NAMALWA (cell line): ENCODE data around the gene PARK7.
"Not testable (repeated sequence)": the region's sequence is repeated elsewhere in the genome, so short reads cannot be mapped to it uniquely, and the experiment has no call there.

Experiments
- DNase-seq: peaks from one replicate; pipeline ENCODE4 v3.0.0-alpha.2; 2015; ENCODE audit warnings: low spot score

PARK7 gene

DNA sequence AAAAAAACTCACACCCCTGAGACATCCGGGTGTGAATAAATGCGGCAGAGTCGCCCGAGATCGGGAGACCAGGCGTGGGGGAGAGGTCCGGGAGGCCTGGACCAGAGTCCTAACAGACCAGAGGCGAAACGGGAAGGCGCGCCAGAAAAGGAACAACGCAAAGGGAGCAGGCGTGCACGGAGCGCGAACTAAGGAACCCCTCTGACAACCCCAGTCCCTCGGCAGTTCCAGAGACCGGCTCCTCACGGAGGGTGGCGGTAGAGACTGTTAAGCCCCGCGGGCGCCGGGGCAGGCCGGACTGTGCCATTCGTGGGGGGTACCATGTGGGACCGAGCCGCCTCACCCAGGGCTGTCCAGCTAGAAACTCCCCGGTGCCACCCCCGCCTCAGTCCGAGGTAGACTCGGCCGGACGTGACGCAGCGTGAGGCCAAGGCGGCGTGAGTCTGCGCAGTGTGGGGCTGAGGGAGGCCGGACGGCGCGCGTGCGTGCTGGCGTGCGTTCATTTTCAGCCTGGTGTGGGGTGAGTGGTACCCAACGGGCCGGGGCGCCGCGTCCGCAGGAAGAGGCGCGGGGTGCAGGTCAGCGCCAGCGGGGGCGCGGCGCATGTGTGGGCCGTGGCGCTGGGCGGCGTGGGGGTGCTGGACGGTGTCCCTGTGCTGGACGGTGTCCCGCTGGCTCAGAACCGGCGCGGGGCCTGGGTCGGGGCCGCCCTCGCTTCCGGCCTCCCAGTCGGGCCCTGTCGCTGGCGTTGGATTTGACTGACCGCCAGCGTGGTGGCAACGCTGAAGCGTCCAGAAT, at the start of gene PARK7:
Gene PARK7 (plus strand): TSS at position 496 of the 798 bp plus-strand sequence. CDS start 1,075 bp downstream, outside the sequence.
- peak; percentile 100 for DNase-seq

DNA sequence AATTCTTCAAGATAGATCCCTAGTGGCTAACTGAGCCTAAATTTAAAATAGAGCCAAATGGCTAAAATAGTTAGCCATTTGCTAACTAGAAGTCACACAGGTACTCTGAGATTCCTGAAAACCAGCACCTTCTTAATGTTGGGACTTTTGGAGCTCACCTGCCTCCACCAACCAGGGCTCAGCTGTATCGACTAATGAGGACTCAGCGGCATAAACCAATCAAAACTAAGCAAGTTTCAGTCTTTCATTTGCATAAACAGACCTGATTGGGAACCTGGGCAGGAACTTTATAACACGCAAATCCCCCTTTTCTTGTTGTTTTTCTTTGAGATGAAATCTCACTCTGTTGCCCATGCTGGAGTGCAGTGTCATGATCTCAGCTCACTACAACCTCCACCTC, 49.4 kb upstream of the PARK7 start:
- no peak for DNase-seq

DNA sequence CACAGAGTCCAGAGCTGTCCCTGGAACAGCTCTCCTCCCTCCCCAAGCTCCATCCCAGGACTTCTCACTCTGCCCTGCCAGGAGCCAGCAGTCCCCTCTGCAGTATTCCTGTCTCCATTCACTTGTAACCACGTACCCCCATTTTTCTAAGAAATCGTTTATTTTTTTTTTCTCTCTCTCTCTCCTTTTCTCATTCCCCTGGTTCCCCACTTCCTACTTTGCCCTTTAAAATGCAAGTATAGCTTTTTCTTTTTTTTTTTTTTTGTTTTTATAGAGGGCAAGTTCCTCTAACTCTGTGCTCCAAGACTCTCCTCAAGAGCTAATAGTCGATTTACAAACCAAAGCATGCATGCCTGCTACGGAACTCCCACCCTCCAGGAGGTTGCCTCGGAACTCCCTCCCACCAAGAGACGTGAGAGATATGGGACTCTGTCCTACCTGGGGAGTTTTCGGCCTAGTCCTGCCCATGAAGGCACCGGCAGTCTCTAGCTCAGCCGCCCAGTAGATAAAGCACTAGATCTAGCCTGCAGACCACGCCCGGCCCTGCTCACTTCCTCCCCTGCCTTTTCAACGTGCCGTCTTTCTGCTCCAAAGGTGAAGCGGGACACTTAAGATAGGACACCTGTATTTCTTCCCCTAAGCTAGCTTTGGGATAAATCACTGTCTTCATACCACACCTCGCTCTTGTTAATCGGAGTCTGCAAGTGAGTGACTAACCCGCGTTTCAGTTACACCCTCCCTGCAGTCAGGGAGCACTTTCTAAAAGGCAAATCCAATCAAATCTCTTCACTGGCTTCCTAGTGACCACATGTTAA, 48.6 kb upstream of the PARK7 start:
- DNase-seq: no peak

DNA sequence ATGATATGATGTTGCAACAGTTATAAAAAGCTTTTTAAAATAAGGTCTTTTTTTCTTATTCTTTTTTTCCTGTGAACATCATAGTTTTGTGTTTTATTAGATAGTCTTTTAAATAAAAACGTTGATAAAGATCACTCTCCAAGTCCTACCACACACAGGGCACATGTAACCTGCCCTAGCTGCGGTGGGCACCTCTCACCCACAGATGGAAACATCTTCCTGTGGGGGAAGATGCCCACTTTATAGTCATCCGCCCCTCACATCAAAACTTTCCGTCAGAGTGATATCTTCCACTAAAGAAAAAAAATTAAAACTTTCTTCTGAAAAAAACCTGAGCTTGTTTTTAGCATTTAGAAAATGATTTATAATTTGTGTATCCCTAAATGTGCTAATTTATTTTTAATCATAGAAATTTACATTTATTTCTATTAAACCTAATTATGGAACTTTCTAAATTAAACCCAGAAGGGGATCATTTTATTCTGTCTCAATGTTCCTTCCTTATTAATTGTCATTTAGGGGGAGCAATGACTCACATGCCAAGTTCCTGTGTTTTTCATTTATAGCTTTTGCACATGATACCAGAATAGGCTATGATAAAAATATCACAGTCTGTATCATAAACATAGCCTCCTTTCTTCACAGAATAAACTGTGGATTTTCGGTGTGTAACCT, 45.5 kb upstream of the PARK7 start:
- no peak for DNase-seq

DNA sequence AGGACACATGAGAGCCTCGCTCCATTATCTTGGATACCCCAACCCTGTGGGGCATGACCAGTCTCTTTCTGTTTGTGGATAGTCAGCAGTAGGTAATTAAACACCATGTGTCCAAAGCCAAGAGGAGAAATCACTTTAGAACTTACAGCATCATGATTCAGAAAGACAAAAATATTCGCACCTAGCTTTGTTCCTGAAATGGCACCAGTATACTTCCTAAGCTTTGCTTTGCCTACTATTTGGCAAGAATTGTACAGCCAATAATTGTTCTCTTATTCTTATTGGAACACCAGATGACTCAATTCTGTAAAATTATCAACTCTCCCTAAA, 45.0 kb upstream of the PARK7 start:
- no peak for DNase-seq

DNA sequence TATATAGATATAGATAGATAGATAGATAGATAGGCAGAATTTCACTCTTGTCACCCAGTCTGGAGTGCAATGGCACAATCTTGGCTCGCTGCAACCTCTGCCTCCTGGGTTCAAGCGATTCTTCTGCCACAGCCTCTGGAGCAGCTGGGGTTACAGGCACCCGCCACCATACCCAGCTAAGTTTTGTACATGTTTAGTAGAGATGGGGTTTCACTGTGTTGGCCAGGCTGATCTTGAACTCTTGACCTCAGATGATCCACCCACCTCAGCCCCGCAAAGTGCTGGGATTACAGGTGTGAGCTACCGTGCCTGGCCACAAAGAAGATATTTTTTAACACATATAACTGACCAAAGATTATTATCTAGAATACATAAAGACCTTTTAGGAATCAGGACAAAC, 43.5 kb upstream of the PARK7 start:
- DNase-seq: not testable (repeated sequence)

DNA sequence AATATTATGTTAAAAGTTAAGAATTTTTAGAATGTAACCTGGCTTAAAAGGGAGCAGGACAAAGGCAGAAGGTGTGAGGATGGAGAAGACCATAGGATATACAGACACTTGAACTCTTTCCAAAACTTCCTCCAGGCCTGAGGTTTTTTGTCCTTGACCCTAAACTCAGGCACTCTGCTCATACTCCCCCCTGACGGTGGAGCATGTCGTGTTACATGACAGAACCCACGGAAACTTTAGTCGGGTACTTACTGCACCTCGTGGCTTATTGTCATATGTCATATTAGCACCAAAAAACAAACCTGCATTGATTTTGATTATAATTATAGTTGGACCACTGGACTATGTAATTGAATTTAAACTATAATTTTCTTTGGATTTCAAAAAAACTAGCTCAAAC, 41.6 kb upstream of the PARK7 start:
- no peak for DNase-seq

DNA sequence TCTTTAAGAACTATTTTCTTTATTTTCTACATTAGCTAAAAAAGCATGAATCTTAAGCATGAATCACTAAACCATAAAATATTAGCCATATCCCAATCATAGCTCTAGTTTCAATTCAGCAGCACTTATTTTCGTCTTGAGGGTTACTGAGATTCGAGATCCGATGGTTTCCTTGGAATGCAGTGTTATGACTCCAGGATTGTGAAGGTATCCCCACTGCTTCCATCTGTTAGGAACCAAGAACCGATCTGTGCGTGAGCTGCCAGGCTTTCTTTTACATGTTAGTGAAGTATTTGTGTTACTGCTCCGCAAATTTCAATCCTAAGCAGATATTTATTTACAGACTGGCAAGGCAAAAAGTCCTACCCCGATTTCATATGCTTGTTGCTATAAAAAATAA, 39.7 kb upstream of the PARK7 start:
- DNase-seq: no peak

DNA sequence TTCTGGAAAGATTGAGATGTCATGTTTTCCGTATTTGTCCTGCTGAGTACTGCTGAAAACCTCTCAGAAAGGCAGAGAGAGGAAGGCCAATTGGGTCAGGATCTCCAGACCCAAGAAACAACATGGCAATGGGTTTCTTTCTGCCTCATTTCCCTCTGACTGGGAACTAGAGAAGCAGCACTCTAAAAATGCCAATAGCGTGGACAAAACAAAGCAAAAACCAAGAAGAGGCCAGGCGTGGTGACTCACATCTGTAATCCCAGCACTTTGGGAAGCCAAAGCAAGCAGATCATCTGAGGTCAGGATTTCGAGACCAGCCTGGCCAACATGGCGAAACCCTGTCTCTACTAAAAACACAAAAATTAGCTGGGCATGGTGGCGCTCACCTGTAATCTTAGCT, 39.2 kb upstream of the PARK7 start:
- DNase-seq: no peak

DNA sequence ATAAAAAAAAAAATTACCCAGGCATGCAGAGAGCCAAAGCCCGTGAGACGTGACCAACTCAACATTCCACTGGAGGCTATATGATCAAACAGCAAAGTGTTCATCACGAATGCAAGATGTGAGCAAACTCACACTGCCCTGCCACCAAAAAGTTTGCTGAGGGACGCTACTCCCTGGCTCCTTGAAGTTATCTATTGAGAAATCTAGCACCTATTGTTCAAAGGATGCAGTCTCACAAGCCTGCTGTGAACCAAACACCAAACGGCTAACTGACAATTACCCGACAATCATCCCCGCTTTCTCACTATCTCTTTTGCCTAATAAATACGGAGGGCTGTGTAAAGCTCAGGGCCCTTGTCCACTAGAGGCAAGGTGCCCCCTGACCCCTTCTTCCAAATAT, 34.5 kb upstream of the PARK7 start:
- not testable (repeated sequence) for DNase-seq

DNA sequence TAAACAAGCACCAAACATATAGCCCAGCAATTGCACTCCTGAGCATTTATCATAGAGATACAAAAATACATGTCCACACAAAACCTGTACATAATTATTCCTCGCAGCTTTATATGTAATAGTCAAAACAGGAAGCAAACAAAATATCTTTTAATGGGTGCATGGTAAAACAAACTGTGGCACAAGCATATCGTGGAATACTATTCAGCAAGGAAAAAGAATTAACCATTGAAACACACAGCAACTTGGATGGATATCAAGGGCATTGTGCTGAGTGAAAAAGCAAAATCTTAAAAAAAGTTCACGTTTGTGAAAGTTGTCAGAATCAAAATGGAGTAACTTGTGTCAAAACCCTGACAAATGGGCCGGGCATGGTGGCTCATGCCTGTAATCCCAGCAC, 33.3 kb upstream of the PARK7 start:
- DNase-seq: no peak

DNA sequence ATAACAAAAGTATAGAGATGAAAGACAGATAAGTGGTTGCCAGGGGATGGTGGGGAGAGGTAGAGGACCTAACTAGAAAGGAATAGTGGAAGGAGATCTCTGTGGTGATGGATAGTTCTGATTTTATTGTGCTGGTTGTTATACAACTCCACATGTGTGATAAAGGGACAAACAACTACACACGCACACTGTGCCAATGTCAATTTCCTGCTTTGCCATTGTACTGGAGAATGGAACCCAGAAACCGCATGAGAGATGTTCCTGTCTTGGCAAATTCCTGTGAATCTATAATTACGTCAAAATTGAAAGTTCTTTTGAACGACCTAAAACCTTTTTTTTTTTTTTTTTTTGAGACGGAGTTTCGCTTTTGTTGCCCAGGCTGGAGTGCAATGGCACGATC, 31.9 kb upstream of the PARK7 start:
- DNase-seq: no peak

DNA sequence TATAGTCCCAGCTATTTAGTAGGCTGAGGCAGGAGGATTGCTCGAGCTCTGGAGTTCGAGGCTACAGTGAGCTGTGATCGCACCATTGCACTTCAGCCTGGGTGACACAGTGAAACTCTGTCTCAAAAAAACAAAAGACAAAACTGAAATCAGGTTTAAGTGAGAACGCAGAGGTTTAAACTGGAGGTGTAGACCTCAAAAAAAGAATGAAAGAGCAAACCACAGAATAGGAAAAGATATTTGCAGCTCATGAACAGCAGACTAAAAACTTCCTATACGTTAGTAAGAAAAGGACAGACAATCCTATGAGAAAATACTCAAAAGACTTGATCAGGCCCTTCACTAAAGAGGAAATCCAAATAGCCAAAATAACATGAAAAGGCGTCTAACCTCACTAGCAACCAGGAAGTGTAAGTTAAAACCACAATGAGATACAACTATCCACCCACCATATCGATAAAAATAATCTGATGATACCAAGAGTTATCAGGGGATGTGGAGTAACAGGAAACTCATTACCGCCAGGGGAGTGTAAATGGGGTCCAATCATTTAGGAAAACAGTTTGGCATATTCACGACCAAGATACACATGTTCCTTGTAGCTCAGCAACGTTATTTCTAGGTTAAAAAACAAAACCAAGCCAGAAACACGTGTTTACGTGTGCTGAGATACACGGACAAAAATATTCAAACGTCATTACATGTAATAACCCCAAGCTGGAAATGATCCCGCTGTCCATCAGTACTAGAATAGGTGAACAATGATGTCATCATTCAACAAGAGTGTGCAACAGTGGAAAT, 30.7 kb upstream of the PARK7 start:
- DNase-seq: no peak

DNA sequence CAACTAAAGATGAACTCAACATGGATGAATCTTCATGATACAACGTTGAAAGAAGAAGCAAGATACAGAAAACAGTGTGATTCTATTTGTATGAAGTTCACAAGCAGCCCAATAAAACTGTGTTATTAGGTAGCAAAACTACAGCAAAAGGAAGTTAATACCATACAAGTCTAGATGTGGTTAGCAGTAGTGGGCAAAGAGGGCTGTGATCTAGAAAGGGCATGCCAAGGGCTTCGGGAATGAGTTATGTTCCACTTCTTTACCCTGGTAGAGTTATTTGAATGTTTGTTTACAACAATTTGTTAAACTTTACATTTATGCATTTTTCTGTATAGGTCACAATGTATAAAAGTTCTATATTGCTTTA, 30.1 kb upstream of the PARK7 start:
- DNase-seq: no peak

DNA sequence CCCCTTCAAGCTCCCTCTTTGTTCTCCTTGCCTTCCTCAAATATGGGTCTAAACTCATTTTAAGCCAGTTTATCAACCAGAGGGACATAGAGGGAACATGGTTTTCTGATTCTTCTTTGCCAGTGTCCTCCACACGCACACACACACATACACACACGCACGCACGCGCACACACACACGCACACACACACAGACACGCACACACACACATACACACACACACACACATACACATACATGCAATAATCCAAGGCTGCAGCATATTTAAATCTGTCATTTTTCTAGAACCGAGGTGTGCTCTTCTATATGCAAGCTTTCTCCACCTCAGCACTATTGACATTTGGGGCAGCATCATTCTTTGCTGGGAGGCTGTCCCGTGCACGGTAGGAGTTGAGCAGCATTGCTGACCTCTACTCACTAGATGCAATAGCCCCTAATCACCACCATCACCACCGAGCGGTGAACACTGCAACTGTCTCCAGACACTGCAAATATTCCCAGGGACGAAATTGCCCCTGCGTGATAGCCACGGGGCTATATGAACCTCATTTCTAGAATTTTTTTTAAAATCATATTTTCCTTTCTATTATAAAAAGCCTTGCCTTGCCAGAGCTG, 28.9 kb upstream of the PARK7 start:
- DNase-seq: no peak

DNA sequence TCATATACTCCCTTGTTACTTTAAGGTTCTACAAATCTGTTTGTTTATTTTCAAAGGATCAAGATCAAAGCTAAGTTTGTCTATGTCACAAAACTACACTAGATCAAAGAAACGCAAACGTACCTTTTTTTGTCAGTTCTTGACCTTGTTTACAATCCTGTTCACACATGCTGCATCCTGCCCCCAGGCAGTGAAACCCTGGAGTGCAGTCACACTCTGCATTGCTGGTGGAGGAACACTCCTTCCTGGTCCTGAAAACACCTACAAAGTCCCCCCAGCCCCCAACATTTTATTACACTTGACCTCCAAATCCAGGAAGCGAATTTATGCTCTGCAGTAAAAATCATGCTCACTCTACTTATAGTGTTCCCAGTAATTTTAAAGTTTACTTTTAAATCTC, 23.4 kb upstream of the PARK7 start:
- DNase-seq: no peak

DNA sequence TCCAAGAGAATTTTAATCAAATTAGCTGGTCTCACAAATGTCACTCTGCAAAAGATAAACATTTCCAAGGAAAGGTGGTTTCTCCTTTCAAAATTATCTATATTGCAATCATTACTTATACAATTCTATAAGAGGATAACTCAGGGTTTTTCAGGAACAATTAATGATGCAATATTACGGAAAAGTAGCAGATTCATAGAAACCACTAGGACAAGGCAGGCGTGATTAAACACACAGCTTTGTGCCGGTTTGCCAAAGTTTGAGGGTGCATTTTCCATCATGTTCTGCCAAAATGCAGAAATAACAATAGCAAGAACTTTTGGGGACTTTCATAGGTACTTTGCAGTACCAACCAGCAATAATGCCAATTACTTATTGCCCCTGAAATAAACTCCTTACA, 21.5 kb upstream of the PARK7 start:
- no peak for DNase-seq

DNA sequence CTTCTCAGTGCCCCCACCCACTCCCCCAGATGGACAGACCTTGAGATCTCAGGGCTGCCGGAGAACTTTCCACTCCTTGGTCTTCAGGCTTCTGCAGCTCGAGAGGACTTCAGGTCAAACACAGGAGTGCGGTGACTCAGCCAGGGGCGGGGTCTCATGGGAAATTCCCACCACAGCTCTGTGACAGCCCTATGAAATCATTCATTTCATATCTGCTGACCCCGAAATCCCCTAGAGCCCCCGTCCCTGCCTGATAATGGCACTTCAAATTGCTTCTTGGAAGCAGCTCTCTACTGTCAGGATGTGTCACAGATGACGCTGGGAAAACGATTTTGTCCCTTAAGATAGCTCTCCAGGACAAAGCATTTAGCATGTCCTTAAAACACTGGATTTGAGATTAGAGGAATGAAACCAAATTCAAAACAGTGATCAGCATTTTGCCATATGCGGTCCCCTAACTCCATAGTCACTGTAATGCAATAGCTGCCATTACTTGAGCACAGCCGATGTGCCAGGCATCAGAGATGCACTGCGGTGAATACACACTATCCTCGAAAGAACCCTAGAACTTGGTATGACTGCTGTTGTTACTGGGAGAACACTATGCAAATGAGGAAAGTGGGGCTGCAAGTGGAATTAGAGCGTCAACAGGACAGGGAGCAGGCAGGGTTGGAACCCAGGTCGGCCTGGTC, 20.6 kb upstream of the PARK7 start, which contains the start of gene TNFRSF9:
Gene TNFRSF9 (minus strand): TSS at position 95 of the 692 bp plus-strand sequence. CDS start 845 bp downstream, outside the sequence.
- DNase-seq: no peak

DNA sequence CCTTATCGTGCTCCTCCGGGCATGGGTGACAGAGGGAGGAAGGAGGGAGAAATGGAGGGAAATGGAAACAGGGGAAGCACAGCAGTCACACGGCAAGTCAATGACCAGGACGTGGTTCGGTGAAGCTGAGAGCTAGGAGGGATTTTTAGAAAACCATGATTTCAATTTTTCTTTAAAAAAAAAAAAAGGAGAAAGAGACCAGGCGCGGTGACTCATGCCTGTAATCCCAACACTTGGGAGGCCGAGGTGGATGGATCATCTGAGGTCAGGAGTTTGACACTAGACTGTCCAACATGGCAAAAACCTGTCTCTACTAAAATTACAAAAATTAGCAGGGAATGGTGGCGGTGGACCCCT, 20.1 kb upstream of the PARK7 start:
- DNase-seq: no peak

DNA sequence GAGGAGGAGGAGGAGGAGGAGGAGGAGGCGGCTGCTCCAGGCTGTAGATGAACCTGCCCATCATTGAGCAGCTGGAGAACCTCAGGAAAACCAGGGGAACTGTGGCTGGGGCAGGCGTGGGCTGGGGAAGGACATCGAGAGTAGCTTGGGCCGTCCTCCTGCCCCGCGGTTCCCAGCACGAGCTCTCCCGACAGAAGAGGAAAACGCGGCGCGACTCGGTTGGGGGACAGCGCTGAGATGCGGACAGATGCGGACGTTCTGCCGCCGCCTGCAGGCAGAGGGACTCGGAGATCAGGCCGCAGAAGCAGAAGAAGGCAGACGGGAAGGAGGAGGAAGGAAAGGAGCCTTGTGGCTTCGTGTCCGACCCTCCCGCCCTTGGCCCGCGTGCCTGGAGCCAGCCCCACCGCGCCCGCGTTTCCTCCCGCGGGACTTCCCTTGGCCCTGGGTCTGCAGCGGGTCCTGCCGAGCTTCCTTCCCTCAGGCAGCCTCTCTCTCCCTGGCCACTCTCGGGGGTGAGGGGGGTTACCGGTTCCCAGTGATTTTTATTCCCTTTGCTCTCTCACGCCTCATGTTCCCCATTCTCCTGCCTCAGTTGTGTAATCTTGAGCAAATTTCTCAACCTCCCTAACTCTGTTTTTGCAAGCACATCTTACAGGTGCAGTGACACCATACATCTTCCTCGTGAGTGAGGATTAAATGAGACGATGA, 19.1 kb upstream of the PARK7 start:
- no peak for DNase-seq

DNA sequence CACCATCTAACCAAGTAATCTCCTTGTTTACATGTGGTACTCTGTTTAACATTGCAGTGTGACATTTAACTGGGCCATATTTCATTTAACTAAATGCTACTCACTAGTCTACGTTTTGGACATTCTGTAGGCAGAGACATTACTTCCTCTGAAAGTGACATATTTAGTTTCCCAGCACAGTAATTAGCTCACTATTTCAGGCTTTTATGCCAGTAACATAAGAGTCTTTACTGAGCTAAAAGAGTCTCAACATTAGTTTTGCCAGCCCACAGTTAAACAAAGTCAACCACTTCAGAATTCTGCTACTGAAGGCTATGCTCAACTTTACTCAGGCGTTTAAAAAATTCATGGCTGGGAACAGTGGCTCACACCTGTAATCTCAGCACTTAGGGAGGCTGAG, 18.3 kb upstream of the PARK7 start:
- DNase-seq: no peak
